Chondrocyte (in vitro differentiated cells): ENCODE results near the gene XG. TPM values are rescaled to one million over a fixed set of nuclear protein-coding genes. Genes with fewer than 3 reads are reported as not detected.
"Not testable (repeated sequence)": the region's sequence is repeated elsewhere in the genome, so short reads cannot be mapped to it uniquely, and the experiment has no call there.

Source experiments
- DNase-seq: peaks from one replicate; pipeline ENCODE4 v3.0.0; 2021; ENCODE audit warnings: mixed read lengths, low spot score
- H3K27ac Mint-ChIP-seq: one replicate; pipeline ENCODE4 v1.8.0; 2021; ENCODE audit warnings: mild to moderate bottlenecking, moderate library complexity, mixed read lengths; ENCODE audit not compliant: unreplicated experiment
- H3K27me3 Mint-ChIP-seq: 2 replicates; pipeline ENCODE4 v1.8.0; 2021; ENCODE audit warnings: low read depth, mixed read lengths
- H3K36me3 Mint-ChIP-seq: 2 replicates; pipeline ENCODE4 v1.8.0; 2021; ENCODE audit warnings: low read depth, mixed read lengths
- H3K4me1 Mint-ChIP-seq: 2 replicates; pipeline ENCODE4 v1.8.0; 2021; ENCODE audit warnings: low read depth, mild to moderate bottlenecking, mixed read lengths
- H3K4me3 Mint-ChIP-seq: one replicate; pipeline ENCODE4 v1.8.0; 2021; ENCODE audit warnings: mild to moderate bottlenecking, moderate library complexity, mixed read lengths; ENCODE audit not compliant: unreplicated experiment
- H3K9me3 Mint-ChIP-seq: 2 replicates; pipeline ENCODE4 v1.8.0; 2021; ENCODE audit warnings: low read depth, mixed read lengths
- total RNA-seq: library from RNA; stranded (reverse); gene quantifications from 3 replicates; pipeline ENCODE4 v1.2.1, GENCODE V29; 2021
- TF ChIP-seq, protein P1 (sequence below): fragments of 200-600 bp; sonication (generic); IDR thresholded peaks from 2 replicates; pipeline ENCODE4 v1.5.0; 2021; ENCODE audit warnings: antibody characterized with exemption, mild to moderate bottlenecking, moderate library complexity

XG gene
- total RNA-seq, 1 donor from 2014 or later: not detected

DNA sequence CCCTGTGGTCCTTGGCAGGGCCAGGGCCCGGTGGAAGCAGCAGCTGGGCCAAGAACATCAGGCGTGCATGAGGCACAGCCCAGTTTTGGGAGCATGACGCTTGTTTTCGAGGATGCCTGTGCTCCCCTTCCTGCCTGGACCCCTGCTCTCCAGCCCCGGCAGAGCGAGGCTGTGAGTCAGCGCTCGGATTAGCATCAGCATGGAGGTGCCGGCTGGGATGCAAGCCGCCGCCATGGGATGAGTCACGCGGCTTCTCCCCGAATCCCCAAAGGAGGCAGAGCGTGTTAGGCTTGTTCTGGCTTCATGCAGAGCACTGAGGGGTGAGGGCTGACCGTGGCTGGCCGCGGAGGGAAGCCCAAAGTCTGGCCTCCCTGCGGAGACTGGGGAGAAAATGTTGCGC, 53.0 kb downstream of the XG start:
- peak overlapping the region; percentile 98 for H3K27ac Mint-ChIP-seq
- DNase-seq, H3K27me3 Mint-ChIP-seq: not testable (repeated sequence)

DNA sequence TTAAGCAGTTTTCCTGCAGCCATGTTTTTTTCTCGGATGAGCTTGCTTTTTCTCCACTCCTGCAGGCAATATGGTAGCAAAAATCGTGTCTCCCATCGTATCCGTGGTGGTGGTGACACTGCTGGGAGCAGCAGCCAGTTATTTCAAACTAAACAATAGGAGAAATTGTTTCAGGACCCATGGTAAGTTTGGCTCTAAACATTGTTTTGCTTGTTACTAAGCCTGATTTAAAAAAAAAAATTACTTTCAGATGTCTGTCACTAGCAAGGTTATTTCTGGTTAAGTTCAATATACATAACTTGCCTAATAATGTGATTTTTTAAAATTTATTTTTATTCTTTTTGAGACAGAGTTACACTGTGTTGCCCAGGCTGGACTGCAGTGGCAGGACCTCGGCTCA, 59.4 kb downstream of the XG start:
- H3K4me1 Mint-ChIP-seq: peaks cover 14% of the 10 kb centered on the region

More for the DNA sequence above, 53.0 kb downstream of the XG start:
- peak overlapping the region; percentile 67 for H3K4me3 Mint-ChIP-seq
- H3K9me3 Mint-ChIP-seq, H3K36me3 Mint-ChIP-seq: not testable (repeated sequence)
- peaks cover 28% of the 10 kb centered on the region for H3K4me1 Mint-ChIP-seq

DNA sequence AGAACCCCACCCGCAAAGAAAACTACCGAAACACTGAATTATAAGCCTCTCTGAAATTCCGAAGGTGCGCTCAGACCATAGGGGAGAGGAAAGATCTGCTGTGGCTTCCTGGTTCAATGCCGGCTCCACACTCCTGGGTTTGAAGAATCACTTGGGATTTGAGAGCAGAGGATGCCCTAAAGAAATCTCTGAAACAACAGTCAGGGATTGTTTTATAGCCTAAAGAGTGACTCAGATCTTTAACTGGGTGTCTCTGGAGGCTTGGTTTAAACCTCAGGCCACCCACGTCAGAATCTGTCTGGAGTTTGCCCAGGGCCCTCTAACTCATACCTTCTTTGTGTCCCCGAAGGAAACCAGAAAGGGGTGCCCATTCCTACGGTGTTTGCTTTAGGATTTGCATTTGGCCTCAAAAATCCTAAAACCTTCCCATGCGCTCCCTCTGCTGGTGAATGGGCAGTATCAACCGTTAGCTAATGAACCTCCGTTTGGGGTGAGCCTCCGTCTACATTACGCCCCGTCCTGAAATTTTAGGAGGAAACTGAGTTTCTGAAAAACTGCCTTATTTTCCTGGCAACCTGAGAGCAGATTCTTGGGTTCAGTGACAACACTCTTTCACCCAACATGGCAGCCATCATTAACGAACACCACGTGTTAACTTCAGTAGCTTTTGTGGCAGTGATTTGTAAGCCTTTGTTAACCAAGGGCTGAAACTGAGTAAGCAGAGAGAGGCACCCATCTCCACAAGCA, 60.5 kb downstream of the XG start:
- H3K9me3 Mint-ChIP-seq, H3K36me3 Mint-ChIP-seq, DNase-seq, H3K27me3 Mint-ChIP-seq: not testable (repeated sequence)
- H3K4me3 Mint-ChIP-seq: peak overlapping the region; percentile 65
- TF ChIP-seq, protein P1, sequence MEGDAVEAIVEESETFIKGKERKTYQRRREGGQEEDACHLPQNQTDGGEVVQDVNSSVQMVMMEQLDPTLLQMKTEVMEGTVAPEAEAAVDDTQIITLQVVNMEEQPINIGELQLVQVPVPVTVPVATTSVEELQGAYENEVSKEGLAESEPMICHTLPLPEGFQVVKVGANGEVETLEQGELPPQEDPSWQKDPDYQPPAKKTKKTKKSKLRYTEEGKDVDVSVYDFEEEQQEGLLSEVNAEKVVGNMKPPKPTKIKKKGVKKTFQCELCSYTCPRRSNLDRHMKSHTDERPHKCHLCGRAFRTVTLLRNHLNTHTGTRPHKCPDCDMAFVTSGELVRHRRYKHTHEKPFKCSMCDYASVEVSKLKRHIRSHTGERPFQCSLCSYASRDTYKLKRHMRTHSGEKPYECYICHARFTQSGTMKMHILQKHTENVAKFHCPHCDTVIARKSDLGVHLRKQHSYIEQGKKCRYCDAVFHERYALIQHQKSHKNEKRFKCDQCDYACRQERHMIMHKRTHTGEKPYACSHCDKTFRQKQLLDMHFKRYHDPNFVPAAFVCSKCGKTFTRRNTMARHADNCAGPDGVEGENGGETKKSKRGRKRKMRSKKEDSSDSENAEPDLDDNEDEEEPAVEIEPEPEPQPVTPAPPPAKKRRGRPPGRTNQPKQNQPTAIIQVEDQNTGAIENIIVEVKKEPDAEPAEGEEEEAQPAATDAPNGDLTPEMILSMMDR: peak; percentile 86
- H3K4me1 Mint-ChIP-seq: peaks cover 14% of the 10 kb centered on the region
- peak overlapping the region; percentile 89 for H3K27ac Mint-ChIP-seq

More for the DNA sequence above, 59.4 kb downstream of the XG start:
- Mint-ChIP-seq H3K36me3 (no peaks in the 10 kb centered on the region), H3K27ac (no peak overlapping the region), H3K9me3 (peaks cover 3% of the 10 kb centered on the region), H3K4me3 (no peak overlapping the region), H3K27me3 (no peaks in the 10 kb centered on the region)
- TF ChIP-seq, protein P1: no peak
- DNase-seq: no peak

DNA sequence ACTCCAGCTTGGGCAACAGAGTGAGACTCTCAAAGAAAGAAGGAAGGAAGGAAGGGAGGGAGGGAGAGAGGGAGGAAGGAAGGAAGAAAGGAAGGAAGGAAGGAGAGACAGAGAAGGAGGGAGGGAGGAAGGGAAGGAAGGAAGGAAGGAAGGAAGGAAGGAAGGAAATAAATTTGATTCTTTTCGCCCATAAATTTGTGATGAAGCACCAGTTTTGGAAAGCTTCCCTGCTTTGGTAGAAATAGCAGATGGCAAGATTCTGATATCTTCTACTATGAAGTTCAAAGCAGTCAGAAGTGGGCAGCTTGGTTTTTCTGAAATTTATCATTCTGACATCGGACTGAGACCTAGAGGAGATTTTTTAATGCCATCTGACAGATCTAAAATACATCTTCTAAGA, 65.2 kb downstream of the XG start:
- Mint-ChIP-seq H3K4me3 (no peak overlapping the region), H3K36me3 (no peaks in the 10 kb centered on the region), H3K9me3 (no peaks in the 10 kb centered on the region), H3K27me3 (no peaks in the 10 kb centered on the region), H3K27ac (no peak overlapping the region), H3K4me1 (peaks cover 6% of the 10 kb centered on the region)
- no peak for DNase-seq
- TF ChIP-seq, protein P1: no peak

DNA sequence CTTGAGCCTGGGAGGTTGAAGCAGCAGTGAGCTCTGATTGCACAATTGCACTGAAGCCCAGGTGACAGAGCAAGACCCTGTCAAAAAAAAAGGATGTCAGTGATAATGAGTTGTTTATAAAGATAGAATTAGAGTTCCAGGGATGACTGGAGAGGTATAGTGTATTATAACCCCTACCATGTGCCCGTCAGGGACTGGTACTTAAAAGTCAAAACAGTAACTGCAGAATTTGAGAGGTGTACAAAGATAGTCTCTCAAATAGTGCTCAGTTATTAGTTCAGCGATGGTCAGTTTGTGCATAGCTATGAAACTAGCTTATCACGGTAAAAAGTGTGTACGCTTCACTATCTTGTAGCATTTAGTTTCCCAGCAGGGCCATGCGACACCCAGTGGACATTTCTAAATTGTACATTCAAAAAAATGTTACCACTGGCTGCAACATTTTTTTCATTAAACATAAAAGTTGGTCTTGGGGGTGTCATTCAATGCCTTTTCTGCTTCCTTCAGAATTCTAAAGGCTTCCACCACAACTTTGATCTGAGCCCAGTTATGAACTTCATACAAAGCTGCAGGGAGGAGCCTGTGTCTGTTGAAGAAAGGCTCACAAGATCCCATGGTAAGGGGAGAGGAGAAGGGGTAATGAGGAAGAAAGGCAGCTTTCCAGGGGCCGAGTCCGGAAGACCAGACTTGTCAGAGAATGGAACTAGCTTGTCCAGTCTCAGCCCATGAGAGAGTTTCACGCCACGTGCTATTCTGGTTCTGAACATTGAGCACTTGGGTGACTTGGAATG, 67.7 kb downstream of the XG start:
- H3K9me3 Mint-ChIP-seq: no peaks in the 10 kb centered on the region
- no peak overlapping the region for H3K27ac Mint-ChIP-seq
- TF ChIP-seq, protein P1: peak; percentile 84
- H3K4me1 Mint-ChIP-seq: no peaks in the 10 kb centered on the region
- H3K4me3 Mint-ChIP-seq: no peak overlapping the region
- H3K36me3 Mint-ChIP-seq: no peaks in the 10 kb centered on the region
- DNase-seq: no peak
- no peaks in the 10 kb centered on the region for H3K27me3 Mint-ChIP-seq
